Measurements from ENCODE around the gene GRID2. TPM values are rescaled to one million over a fixed set of nuclear protein-coding genes. Genes with fewer than 3 reads are reported as not detected.

Gene GRID2
- polyA plus RNA-seq, 1 of the 3 experiments (the other 2 are of a cell fraction): not detected

GRCh38 chr4:93813092-93813491 lies 1509.3 kb downstream of the GRID2 start:
- Histone ChIP-seq H2AFZ (ENCODE audit: low read depth) (no peak overlapping the region), H3K9me3 (no peaks in the 10 kb centered on the region), H3K4me2 (no peak overlapping the region), H3K27ac (ENCODE audit: low read depth in 2 of 2, low read length in 1 of 2) (no peak overlapping the region), H3F3A (replicated peaks; ENCODE audit: insufficient read depth) (no peaks in the 10 kb centered on the region), H3K9me2 (no peaks in the 10 kb centered on the region), H3K79me2 (ENCODE audit: insufficient read depth) (no peaks in the 10 kb centered on the region), H3K36me3 (replicated peaks in 1 of 2; ENCODE audit: control insufficient read depth in 1 of 2, insufficient read depth in 2 of 2, low read length in 1 of 2) (no peaks in the 10 kb centered on the region), H3K4me1 (ENCODE audit: control insufficient read depth in 1 of 2, insufficient read depth in 2 of 2, low read depth in 1 of 2, low read length in 1 of 2) (no peaks in the 10 kb centered on the region), H3K9ac (no peak overlapping the region), H4K20me1 (ENCODE audit: insufficient read depth) (no peaks in the 10 kb centered on the region), H3K4me3 (ENCODE audit: low read depth in 2 of 2, low read length in 1 of 2) (no peak overlapping the region), H3K27me3 (ENCODE audit: insufficient read depth) (no peaks in the 10 kb centered on the region)
- WGBS (ENCODE audit: low lambda C conversion rate): 22% methylated on average over 2 of the region's 2 CpGs
- no peak for TF ChIP-seq MAX (IDR thresholded peaks at IDR 0.05; ENCODE audit: low read depth)
- no peak for TF ChIP-seq TAF1 (IDR thresholded peaks at IDR 0.05; ENCODE audit: borderline replicate concordance, low read depth, low read length)
- no peak for TF ChIP-seq YY1 (IDR thresholded peaks at IDR 0.05; ENCODE audit: low read depth)
- TF ChIP-seq SMC3 (IDR thresholded peaks at IDR 0.05; ENCODE audit: low read depth, low read length): no peak
- no peak for TF ChIP-seq MXI1 (IDR thresholded peaks at IDR 0.05; ENCODE audit: low read depth, low read length)
- no peak for TF ChIP-seq RCOR1 (IDR thresholded peaks at IDR 0.05; ENCODE audit: low read length)
- DNase-seq: no peak
- ChIA-PET POLR2A (interaction anchor here (0.6 kb wide), 1 partner anchor 14 kb away, joined by 3 read pairs; no protein-coding TSS in a partner anchor), CTCF (no interaction called here)

- ChIA-PET POLR2A (no interaction called here), CTCF (interaction anchor here (0.9 to 1.3 kb wide), 4 partner anchors 9 to 313 kb away, joined by 3 read pairs; partner anchors contain the start of gene ATOH1)
- H3K79me2 ChIP-seq (ENCODE audit: insufficient read depth): no peaks in the 10 kb centered on the region
- H3F3A ChIP-seq (replicated peaks; ENCODE audit: insufficient read depth): no peaks in the 10 kb centered on the region
- no peaks in the 10 kb centered on the region for H4K20me1 ChIP-seq (ENCODE audit: insufficient read depth)
- no peaks in the 10 kb centered on the region for H3K9me3 ChIP-seq
- H3K4me3 ChIP-seq (ENCODE audit: low read depth in 2 of 2, low read length in 1 of 2): no peak overlapping the region
- no peak overlapping the region for H3K9ac ChIP-seq
- no peak overlapping the region for H3K4me2 ChIP-seq
- H2AFZ ChIP-seq (ENCODE audit: low read depth): no peak overlapping the region
- no peak for DNase-seq
- no peaks in the 10 kb centered on the region for H3K9me2 ChIP-seq
- TF ChIP-seq MEF2A (IDR thresholded peaks at IDR 0.05; ENCODE audit: borderline replicate concordance, low read depth) (no peak), TAF1 (IDR thresholded peaks at IDR 0.05; ENCODE audit: borderline replicate concordance, low read depth, low read length) (no peak), ELF1 (IDR thresholded peaks at IDR 0.05) (no peak), RAD21 (IDR thresholded peaks at IDR 0.05; ENCODE audit: low read length) (no peak), TCF12 (IDR thresholded peaks at IDR 0.05) (no peak), FOXM1 (IDR thresholded peaks at IDR 0.05; ENCODE audit: low read depth) (no peak), USF1 (IDR thresholded peaks at IDR 0.05; ENCODE audit: borderline replicate concordance, low read depth) (no peak), SMC3 (IDR thresholded peaks at IDR 0.05; ENCODE audit: low read depth, low read length) (no peak), GATA2 (CRISPR knock-in tag; IDR thresholded peaks at IDR 0.05) (no peak)
- no peak overlapping the region for H3K27ac ChIP-seq (ENCODE audit: low read depth in 2 of 2, low read length in 1 of 2)
- no peaks in the 10 kb centered on the region for H3K27me3 ChIP-seq (ENCODE audit: insufficient read depth)
- no peaks in the 10 kb centered on the region for H3K36me3 ChIP-seq (replicated peaks in 1 of 2; ENCODE audit: control insufficient read depth in 1 of 2, insufficient read depth in 2 of 2, low read length in 1 of 2)
- 39% methylated on average over 3 of the region's 3 CpGs for WGBS (ENCODE audit: low lambda C conversion rate)
- H3K4me1 ChIP-seq (ENCODE audit: control insufficient read depth in 1 of 2, insufficient read depth in 2 of 2, low read depth in 1 of 2, low read length in 1 of 2): no peaks in the 10 kb centered on the region
Observed at GRCh38 chr4:93814141-93814540, 1510.4 kb downstream of the GRID2 start.

- H3K4me3 ChIP-seq (ENCODE audit: low read depth in 2 of 2, low read length in 1 of 2): no peak overlapping the region
- H3K4me2 ChIP-seq: no peak overlapping the region
- H3F3A ChIP-seq (replicated peaks; ENCODE audit: insufficient read depth): no peaks in the 10 kb centered on the region
- no peak overlapping the region for H3K27ac ChIP-seq (ENCODE audit: low read depth in 2 of 2, low read length in 1 of 2)
- ChIA-PET CTCF (interaction anchor here (0.9 to 1.3 kb wide), 3 partner anchors 14 to 312 kb away, joined by 3 read pairs; partner anchors contain the start of gene ATOH1), POLR2A (no interaction called here)
- TF ChIP-seq JUND (IDR thresholded peaks at IDR 0.05) (no peak), EP300 (IDR thresholded peaks at IDR 0.05; ENCODE audit: borderline replicate concordance in 1 of 2, low read depth in 1 of 2, low read length in 1 of 2) (no peak), MEF2A (IDR thresholded peaks at IDR 0.05; ENCODE audit: borderline replicate concordance, low read depth) (no peak), PBX3 (IDR thresholded peaks at IDR 0.05) (no peak), ZBTB33 (IDR thresholded peaks at IDR 0.05; ENCODE audit: borderline replicate concordance, low read depth) (no peak)
- H3K79me2 ChIP-seq (ENCODE audit: insufficient read depth): no peaks in the 10 kb centered on the region
- no peak overlapping the region for H3K9ac ChIP-seq
- H4K20me1 ChIP-seq (ENCODE audit: insufficient read depth): no peaks in the 10 kb centered on the region
- 46% methylated on average over 4 of the region's 4 CpGs for WGBS (ENCODE audit: low lambda C conversion rate)
- DNase-seq: no peak
- no peaks in the 10 kb centered on the region for H3K4me1 ChIP-seq (ENCODE audit: control insufficient read depth in 1 of 2, insufficient read depth in 2 of 2, low read depth in 1 of 2, low read length in 1 of 2)
- no peaks in the 10 kb centered on the region for H3K36me3 ChIP-seq (replicated peaks in 1 of 2; ENCODE audit: control insufficient read depth in 1 of 2, insufficient read depth in 2 of 2, low read length in 1 of 2)
- no peak overlapping the region for H2AFZ ChIP-seq (ENCODE audit: low read depth)
- H3K9me2 ChIP-seq: no peaks in the 10 kb centered on the region
- H3K9me3 ChIP-seq: no peaks in the 10 kb centered on the region
- no peaks in the 10 kb centered on the region for H3K27me3 ChIP-seq (ENCODE audit: insufficient read depth)
Observed at GRCh38 chr4:93814722-93815121, 1511.0 kb downstream of the GRID2 start.

All from SK-N-SH (cell line).